Fibroblast of the conjunctiva (primary cell): ENCODE results near the gene YLPM1.

Experiments
- DNase-seq: peaks from one replicate; pipeline ENCODE4 v3.0.0-alpha.2; 2010; ENCODE audit warnings: low read depth

Gene YLPM1

DNA sequence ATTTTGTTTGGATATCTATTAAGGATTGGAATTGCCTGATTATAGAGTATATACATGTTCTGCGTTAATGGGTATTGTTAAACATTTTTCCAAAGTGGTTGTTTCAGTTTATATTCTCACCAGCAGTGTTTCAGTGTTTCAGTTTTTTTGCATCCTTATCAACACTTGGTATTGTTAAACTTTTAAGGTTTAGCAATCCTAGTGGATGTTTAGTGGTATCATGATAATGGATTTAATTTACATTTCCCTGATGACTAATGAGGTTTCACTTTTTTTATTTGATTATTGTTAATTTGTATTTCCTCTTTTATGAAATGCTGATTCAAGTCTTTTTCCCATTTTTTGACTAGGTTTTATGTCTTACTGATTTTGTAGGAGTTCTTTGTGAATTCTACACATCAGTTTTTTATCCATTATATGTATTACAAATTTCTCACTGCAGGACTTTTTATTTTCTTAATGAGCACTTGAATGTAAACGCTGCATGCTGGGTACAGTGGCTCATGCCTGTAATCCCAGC, 23.7 kb downstream of the YLPM1 start:
- no peak for DNase-seq

DNA sequence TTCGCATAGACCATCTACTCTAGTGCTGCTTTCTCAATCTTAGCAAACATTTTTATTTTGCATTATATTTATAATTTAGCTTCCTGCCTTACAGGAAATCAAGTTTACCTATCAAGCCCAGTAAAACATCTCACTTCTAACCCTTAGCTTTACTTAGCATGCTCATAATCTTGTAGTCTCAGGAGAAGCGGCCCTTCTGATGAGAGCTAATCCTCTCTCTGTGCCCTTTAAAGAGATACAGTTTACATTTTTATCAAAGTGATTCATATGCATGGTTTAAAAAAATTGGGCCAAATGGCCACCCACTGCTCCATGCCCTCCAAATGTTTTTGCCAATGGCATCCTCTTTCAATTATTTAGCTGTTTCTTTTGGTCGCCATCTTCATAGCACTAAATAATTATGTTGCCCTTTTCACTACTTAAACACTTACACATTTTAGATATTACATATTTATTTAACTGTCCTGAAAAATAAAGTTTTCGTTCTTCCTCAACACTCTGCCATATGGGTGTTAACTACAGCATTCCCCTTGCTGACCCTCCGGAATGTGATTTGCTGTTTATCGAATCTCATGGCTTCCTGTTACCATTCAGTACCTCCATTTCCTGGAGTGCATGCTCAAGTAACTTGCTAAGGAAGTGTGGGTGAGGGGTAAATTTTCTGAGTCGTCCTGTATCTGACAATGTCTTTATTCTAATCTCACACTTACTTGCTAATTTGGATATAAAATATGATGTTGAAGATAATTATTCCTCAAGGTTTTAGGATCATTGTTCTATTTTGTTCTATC, 29.3 kb downstream of the YLPM1 start:
- no peak for DNase-seq

DNA sequence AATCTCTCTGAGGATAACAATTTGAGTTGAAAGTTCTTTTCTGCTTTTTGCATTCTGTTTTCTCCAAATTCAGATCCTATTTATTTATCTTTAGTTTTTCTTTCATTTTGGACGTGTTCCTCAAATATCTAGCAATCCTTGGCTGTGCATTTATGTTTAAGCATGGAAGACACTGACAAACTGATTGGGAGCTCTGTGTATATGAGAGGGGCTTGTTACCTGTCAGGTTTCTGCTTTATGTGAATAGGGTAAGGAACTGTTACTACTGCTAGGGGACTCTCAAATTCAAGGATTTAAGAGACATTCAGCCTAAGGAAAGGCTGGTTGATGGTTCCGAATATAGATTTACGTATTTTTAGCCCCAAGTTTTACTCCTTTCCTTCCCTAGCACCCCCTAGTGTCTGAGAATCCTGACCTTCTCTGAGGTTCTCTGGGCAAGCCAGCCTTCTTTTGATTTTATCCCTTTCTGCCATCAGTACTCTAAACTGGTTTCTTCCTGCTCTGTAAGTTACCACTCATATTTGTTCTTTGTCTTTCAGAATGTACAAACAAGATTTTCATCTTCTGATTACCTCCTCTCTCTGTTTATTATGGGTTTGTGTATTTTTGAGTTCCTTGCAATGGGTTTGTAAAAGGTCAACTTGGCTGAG, 30.5 kb downstream of the YLPM1 start:
- DNase-seq, result no peak

DNA sequence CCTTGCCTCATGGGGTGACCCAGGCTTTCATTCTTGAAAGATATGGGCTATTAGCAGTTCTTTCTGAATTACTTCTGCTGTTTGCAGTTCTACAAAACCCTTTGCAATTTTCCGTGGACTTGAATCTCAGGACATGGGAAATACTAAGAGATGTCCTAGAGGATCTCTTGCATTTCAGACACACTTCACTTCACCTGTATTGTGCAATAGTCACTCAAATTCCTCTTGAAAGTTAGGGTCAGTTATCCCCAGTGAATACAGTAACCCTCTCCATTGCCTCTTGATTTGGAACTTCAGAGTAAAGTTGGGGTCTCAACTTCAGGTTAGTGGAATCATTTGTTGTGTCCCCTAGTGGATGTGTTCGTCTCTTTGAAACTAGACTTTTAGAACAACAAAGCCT, 31.8 kb downstream of the YLPM1 start:
- DNase-seq, result no peak

DNA sequence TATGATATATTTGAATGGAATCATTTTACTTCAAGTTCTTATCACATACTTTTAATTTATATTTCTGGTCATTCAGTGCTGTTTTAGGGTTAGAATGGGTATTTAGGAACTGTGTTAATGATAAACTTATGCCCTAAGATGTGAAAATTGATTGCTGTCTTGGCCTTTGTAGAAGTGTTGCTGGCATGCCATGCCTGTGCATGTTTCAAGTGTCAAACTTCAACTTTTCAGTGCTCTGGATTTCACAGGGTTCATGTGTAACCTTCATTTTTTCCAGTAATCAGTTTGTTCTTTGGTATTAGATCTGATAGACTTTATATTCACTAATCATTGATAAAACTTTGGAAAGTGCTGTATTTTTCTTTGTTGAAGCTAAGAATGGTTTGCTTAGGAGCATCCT, 36.6 kb downstream of the YLPM1 start:
- no peak for DNase-seq

DNA sequence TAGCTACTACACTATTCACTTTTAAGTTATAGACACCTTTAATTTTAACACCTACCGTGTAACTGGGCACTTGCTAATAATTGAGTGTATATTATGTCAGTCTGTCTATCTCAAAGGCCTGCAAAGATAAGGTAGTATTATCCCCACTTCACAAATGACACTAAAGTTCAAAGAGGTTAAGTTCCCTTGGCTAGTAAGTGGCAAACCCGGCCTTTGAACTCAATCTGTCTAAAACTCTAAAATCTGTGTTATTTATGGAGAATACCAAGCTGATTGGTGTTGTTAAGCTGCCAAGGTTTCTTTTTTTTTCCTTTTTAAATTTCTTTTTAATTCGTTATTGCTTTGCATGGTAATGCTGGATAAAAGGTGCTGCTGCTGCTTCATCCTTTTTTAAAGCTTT, 37.7 kb downstream of the YLPM1 start:
- DNase-seq, result no peak

DNA sequence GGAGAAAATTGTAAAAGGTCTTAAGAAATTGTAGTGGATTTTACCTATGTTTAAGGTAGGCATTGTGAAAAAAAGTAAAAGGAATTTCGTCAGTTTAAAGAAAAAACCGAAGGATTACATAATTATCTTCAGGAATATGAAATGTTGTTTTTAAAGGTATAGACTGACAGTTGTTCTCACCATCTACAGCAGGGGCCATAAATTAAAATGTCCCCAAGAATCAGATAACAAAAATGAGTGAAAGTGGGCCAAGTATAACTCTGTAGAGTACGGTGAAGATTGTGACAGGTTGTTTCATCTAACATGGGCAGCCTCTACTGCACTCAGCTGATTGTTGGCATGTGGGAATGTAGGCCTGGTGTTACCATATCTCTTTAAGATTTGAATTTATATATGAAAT, 38.3 kb downstream of the YLPM1 start:
- DNase-seq, result no peak

DNA sequence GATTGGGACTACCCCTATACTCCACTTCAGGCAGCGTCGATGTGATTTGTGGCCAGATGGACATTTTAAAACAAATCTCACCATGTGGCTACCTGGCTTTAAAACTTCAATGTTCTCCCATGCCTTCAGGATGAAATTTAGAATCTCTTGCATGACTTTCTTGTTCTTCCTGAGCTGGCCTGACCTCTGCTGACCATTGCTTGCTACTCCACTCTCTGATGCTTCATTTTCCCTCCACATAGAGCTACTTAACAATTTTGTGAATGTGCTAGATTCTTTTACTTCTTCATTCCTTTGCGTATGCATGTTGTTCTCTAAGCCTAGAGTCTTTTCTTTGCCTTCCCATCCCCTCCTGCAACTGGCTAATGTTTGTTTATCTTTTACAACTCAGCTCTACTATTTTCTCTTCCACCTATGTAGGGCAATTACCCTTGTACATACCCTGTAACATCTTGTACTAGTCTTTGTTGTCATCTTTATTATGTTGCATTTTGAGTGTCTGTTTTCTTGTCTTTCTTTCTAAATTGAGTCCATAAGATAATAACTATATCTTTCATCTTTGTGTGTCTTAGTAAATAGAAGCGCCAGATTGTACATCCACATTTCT, 41.2 kb downstream of the YLPM1 start:
- DNase-seq, result peak; percentile 69

DNA sequence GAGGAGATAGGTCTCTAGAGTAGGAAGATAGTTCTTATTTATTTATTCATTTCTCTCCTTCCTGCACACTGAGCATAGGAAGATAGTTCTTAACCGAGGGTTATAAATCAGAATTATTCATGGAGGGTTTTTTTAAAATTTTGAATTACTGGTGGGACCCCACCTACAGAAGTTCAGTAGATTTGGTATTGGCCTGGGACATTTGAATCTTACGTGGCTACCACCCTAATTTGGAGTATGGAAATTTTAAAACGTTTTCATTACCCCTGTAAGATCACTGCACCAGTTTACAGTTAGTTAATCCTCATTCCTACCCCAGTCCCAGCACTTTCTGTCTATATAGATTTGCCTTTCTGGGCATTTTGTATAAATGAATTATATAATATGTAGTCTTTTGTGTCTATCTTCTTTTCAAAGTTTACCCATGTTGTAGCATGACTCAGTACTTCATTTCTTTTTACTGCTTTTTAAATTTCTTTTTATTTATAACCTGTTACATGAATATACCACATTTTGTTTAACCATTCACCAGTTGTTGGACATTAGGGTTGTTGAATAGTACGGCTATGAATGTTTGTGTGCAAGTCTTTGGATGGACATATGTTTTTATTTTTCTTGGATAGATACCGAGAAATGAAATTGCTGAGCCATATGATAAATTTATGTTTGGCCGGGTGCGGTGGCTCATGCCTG, 44.9 kb downstream of the YLPM1 start:
- no peak for DNase-seq

DNA sequence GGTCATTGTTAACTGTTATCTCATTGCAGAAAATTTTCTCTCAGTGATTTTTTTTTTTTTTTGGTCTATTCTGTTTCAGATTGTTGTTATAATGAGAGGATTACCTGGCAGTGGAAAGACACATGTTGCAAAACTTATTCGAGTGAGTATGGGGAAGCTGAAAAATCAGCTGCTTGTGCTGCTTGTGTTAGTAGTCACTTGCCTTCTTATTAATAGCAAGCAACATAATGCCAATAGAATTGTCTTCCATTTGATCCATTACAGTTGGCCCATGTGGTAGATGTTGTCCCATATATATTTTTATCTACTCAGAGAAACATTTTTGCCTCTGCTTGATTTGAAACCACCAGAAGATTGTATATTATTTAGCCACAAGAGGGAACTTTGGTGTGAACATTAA, 53.0 kb downstream of the YLPM1 start:
- DNase-seq, result no peak

DNA sequence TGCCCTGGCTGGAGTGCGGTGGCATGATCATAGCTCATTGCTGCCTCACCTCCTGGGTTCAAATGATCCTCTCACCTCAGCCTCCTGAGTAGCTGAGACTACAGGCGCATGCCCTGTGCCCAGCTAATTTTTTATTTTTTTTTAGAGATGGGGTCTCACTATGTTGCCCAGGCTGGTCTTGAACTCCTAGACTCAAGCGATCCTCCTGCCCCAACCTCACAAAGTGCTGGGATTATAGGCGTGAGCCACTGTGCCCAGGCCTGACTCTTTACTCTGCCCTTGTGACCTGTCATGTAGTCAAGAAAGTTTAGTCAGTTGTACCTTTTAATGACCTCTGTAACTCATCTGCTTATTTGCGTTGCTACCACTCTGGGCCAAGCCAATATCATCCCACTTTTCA, 57.2 kb downstream of the YLPM1 start:
- no peak for DNase-seq

DNA sequence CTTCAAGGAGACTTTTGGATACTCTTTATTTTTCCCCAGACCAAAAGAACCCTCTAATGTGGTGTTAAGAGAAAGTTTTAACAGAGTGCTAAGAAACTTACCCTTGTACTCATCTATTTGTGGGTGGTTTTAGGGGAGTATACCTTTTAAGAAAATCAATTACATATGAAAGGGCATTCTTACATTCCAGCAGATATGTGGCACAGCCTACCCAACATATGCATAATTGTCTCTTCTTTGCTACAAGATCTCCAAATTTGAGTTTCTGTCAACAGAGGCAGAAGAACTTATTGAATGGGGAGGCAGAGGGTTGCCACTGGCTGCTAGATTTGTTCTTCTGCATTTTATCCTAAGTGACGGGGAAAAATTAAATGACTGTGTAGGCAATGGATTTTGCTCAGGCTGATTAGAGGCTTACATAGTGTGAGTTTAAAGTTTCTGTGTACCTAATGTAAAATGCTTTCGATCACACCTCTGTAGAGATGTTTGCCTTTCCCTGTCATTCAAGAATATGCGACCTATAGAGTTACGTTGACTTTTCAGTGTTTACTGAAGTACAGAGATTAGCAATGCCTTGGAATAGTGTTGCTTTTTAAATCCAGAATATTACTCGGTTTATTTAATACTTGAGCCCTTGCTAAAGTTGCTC, 58.3 kb downstream of the YLPM1 start:
- DNase-seq, result no peak

DNA sequence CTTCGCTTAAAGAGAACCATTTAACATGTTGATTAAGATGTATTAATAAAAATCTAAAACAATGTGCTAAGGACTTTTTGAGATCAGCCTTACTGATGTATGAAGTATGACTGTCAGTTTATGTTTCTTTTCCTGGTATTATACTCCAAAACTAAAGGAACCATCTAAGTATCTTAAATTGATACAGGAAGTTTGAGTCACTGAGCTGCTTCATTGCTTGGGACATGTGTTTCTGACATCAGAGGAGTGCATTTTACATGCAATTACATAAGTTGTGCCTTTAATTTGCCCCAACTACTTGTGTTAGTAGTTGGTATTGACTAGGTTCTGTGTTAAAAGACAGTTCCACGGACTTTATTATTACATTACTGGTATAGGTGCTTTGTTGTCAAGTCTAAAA, 61.9 kb downstream of the YLPM1 start:
- DNase-seq, result peak; percentile 61

DNA sequence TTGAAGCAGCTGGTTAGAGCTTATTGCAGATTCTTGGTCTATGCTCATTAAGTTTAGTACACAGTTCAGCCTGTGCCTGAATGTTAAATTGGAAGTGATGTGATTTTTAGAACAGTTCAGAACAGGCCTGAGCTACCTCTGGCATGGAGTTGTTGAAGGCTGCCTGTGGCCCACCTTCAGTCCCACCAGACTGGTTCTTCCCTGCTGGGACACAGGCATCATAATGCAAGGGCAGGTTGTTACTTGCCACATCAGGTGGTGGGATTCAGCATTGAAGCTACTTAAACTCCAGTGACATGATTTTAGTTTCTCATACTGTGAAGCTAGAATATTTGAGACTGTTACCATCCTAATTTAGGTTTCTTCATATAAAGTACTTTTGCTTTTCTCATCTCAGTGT, 63.5 kb downstream of the YLPM1 start:
- DNase-seq, result no peak

DNA sequence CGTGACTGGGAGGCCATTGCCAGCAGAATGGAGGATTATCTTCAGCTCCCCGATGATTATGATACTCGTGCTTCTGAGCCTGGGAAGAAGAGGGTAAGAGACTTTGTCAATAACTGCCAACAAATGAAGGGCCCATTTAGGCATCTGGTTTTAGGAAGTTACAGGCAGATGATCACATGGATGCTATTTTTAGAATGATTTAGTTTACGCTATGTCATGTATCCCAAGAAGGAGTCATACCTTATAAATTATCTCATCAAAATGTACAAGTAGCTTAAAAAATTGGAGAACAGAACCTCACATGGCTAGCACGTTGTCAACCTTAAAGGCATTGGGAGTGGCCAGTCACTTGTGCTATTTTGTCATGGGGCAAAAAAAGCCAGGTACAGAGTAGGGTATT, 66.1 kb downstream of the YLPM1 start:
- DNase-seq, result no peak

DNA sequence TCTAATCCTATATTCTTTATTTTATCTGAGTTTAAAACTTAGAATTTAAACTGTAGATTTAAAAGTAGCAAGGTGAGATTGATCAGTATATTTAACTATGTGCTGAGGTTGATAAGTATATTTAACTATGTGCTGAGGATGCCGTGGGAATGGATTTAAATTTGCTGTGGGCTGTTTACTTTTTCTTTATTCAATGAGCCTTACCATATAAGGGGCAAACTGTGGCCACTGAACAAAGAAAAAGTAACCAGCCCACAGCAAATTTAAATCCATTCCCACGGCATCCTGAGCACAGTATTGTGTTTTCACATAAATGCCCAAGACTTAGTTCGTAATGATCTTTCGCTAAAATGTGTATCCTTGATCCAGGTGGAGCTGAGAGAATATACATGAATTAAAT, 69.7 kb downstream of the YLPM1 start:
- DNase-seq, result no peak

DNA sequence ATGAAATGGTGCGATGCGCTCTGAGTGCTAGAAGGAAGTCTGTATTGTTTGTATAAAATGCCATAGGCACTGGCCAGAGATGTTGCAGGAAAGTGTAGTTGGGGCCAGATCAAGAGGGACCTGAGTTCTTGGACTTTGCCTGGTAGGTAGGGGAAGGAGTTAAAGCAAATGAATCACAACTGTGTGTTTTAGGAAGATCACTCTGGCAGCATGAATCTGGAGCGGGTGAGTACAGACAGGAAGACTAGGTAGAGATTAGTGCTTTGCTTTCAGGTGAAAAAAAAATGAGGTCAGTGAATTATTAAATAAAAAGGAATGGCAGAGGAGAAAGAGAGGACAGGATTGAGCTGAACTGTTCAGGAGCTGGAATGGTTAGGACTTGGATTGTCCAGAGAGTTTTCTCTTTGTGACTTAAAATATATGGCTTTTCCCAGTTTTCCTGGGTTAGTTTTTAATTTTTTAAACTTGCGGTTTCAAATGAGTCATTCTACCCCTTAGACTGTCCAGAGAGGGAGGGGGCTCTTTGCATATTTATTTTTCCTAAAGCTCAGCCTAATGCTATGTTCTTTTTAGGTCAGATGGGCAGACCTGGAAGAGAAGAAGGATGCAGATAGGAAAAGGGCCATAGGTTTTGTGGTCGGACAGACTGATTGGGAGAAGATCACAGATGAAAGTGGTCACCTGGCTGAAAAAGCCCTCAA, 71.7 kb downstream of the YLPM1 start:
- no peak for DNase-seq

DNA sequence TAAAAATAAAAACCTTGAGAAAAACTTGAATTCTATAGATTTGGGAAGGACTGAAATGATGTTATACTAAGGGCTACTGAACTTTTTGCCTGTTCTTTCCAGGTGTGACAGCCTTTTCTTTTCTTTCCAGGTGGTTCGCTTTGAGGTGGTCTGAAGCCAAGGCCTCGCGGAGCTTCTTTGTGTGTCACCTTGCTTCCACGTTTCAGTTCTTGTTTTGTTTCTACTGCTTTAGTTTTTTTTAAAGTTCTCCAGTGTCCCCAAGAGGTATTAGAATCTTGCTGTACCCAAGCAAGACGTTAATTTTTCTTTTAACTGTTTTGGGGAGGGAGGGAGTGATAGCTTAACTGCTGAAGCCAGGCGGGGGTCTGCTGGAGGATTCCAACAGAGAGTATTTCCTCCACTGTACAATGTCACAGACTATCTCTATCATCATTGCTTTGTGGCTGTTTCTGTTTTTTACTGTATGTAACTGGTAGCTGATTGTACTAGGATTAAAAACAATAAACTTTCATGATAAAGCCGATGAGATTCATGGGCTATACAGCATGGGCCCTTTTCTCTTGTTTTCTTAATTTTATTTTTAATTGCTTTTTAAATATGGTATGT, 72.6 kb downstream of the YLPM1 start:
- DNase-seq, result no peak

DNA sequence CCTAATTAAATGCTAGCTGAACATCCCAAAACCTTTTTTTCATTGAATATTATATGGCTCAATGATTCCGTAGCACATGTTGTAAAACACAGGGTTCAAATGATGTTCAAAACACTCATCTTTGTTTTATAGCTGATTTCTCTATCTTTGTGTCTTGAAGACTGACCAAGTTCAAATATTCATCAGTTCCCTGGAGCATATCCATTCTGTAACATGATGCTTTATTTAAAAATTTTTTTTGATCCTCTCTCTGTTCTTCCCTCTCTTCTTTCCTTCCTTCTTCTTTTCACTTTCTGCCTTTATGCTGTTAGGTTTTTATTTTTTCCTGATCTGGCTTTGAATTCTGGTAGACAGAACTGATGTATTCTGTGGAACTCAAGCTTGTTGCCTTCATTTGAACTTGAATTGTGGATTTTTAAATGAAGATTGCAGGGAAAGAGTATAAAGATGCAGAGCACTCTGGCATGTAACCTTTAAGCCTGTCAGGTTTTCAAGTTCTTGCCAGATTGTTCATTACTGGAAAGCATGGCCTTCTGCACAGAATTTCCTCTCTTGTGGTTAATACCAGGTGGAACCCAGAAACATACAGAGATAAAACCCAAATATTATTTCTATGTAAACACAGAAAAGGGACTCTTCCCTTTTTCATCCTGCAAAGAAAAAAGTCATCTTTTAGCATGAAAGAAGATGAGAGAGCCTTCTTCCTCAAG, 73.3 kb downstream of the YLPM1 start:
- DNase-seq, result no peak

DNA sequence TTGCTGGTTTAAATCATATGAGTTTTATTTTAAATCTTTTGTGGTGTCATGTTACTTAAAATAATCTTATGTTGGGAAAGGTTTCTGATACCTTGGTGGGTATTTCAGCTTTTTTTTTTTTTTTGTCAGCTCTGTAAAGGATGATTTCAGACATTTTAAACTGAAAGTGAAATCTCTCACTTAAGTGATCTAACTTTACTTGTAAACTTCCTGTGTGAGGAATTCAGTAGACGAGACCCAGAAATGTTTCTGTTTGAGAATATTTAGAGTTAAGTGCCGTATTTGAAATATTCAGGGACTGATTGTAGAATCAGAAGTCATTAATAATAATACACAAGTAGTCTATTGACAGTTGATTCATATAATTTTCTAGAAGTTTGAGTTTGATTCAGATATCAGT, 75.0 kb downstream of the YLPM1 start:
- no peak for DNase-seq
